Iris pigment epithelial cell (primary cell): ENCODE results near the gene KDM4D.
"Not testable (repeated sequence)": the region's sequence is repeated elsewhere in the genome, so short reads cannot be mapped to it uniquely, and the experiment has no call there.

Experiments
- DNase-seq: peaks from one replicate; pipeline ENCODE4 v3.0.0-alpha.2; 2011; ENCODE audit warnings: low read depth

KDM4D gene

DNA sequence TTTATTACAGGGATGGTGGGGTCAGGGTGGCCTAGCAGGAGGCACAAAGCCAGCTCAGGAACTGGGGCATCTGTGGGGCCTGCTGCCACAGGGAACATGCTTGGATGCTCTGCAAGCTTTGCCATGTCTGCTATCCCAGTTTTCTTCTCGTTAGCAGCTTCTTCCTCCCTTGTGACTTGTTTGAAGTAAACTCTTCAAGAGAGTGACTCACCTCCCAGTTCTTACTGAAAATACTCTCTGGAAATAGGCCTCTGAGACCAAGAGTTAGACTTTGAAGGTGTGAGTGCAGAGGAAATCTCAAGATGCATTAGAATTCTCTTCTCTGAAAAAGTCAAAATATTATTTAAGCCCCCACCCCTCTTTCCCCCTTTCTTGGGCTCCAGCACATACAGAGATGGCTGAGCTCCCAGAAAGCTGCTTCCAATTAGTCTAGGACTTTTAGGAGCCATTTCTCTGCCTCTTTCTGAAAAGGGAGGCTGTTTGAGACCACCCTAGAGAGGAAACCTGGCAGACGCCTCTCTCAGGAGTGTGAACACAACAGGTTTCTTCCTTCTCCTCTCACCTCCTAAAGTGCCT, 15.3 kb upstream of the KDM4D start:
- DNase-seq, result peak; percentile 68

DNA sequence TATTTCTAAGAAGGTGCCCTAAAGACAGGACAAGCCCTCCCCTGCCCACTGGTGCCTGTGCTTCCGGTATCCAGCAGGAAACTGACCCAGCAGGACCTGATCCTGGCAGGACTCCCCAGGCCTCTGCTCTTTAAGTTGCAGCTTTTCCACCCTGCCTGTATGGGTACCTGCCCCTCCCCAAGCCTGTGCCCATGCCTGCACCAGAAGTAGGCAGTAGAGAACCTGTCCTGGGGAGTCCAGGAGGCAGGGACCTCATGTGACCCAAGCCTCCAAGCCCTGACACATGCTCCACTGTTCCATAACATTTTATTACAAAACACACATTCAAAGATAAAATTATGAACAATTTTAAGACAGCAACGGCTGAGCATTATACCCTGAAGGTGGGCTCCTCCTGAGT, 14.3 kb upstream of the KDM4D start:
- no peak for DNase-seq

GRCh38 chr11:94960488-94960887, 13.0 kb upstream of the KDM4D start:
- no peak for DNase-seq

DNA sequence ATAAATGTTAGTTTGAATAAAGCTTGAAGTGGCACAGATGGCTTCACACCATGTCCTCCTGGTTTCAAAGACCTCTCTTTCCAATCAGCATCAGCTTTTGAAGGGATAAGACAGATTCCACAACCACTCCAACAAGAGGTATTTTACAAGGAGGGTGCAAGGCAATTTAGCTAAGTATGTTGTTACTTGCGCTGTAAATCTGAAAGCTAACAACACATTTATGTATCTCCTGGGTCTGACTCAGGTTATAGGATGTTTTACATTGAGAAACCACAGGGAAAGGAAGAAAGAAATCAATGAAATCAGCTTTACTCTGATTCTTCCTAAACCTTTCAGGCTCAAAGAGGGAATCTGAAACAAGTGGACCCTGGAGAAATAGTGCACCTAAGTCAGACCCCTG, 12.3 kb upstream of the KDM4D start:
- no peak for DNase-seq

DNA sequence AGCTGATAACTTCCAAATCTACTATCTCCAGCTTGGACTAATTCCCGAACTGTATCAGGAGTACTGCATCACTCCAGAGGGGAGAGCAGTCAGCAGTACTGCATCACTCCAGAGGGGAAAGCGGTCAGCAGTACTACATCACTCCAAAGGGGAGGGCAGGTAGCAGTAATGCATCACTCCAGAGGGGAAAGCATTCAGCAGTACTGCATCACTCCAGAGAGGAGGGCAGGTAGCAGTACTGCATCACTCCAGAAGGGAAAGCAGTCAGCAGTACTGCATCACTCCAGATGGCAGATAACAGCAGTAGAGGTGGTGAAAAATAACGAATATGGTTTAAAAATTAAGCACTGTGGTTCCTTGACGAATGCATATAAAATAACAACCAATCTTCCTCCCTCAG, 8.6 kb upstream of the KDM4D start:
- DNase-seq, result no peak

DNA sequence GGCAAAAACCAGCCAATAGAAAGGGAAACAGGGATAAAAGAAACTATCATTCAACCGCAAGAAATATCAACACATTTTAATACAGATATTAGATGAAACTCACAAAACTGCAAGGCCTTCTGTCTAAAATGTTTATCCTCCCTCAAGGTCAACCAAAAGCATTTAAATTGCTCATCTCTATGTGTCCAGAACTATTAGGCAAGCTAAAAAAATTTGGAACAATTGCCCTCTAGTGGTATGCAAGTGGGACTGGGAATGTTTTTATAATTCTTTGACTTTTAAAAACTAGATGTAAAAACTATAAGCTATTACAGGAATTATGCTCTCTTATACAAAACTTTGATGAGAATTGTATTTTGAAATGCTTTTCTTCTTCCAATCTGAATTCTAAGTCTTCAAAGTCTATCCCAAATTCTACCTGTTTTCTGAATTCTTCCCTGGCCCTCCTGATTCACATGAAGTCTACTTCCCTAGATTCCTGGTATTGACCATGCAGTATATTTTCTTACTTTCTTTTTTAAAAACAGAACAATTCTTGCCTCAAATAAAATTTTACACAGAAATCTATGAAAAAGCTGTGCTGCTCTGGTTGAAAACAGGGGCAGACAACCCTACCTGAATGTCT, 5.1 kb upstream of the KDM4D start:
- peak; percentile 75 for DNase-seq

DNA sequence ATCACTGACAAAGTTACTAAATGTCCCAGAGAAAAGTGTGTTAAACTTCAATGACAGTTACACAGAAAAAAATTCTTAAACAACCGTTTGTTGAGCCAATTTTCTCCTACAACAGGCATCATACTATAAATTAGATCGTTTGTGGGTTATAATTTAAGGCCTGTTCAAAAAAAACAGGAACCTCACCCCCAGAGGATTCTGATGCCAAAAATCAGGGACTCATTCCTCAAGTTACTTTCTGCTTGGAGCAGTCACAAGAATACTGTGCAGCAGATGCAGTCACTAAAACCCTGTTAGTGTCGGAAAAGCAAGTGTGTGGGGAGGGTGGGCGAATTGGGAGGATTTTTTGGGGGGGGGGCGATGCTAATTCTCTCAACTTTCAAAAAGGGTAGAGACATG, 810 bp upstream of the KDM4D start:
- no peak for DNase-seq

GRCh38 chr11:94974178-94974577, 669 bp downstream of the KDM4D start:
- DNase-seq, result no peak

- no peak for DNase-seq
Measured at GRCh38 chr11:94975599-94975998, 2.1 kb downstream of the KDM4D start.

DNA sequence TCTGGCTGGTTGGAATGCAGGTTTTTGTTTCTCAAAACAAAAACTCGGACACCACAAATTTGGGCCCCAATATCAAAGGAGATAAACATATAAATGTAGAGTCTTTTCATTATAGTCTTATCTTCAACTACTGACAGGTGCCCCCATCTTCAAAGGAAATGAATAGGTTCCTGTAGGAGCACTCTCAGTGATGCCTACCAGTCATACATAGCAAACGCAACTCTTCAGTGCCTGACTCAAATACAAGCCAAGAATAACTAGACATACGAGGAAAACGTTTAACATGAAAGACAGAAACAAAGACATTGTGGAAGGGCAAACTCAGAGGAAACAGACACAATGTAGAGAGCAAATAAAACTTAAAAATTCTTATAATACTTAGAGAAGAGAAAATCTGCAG, 13.9 kb downstream of the KDM4D start:
- no peak for DNase-seq

DNA sequence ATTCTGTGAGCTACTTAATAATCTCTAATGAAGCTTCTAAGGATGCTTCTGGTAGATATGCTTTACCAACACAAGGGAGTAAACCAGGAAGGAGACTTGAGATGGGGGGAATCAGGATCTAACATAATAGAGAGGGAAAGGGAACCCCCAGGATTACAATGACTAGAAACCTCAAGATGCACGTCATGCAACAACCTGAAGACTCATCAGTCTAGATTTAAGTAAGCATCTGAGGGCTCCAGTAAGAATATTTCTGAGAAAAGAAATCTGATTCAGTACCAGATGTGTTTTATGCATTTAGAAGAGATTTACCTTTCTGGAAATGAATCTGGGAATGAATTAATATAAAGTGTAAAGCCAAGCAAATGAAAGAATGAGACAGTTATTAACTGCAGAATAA, 15.2 kb downstream of the KDM4D start:
- DNase-seq, result no peak

DNA sequence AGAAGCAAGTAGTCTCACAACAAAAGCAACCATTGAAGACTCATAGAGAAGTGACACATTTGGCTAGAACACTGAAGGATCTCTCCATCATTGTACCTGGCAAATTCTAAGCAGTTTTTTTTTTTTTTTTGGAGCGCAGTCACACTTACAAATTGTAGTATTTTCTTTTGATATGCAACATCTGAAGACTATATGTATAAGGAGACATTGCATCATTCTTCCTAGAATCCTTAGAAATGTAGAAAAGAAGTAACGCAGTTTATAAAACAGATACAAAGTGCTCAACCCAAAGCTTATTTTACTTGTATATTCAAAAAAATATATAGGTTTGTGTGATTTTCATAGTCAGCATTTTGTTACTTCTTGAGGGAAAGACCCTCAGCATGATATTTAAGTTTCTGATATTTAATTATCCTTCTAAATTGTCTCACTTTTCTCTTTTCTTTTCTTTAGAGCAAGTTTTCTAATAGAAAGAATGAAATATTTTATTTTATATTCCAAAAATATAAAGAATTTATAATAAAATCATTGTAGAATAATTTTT, 20.0 kb downstream of the KDM4D start:
- DNase-seq, result no peak

- no peak for DNase-seq
Measured at GRCh38 chr11:94997437-94997836, 23.9 kb downstream of the KDM4D start.

DNA sequence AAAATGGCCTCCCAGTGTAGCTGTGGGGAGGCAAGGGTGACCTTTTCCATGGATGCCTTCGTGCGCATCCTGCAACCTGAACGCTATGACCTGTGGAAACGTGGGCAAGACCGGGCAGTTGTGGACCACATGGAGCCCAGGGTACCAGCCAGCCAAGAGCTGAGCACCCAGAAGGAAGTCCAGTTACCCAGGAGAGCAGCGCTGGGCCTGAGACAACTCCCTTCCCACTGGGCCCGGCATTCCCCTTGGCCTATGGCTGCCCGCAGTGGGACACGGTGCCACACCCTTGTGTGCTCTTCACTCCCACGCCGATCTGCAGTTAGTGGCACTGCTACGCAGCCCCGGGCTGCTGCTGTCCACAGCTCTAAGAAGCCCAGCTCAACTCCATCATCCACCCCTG, 24.8 kb downstream of the KDM4D start:
- no peak for DNase-seq

- DNase-seq, result no peak
Measured at GRCh38 chr11:95003716-95004115, 30.2 kb downstream of the KDM4D start.

- DNase-seq, result no peak
Measured at GRCh38 chr11:95005642-95006041, 32.1 kb downstream of the KDM4D start.

DNA sequence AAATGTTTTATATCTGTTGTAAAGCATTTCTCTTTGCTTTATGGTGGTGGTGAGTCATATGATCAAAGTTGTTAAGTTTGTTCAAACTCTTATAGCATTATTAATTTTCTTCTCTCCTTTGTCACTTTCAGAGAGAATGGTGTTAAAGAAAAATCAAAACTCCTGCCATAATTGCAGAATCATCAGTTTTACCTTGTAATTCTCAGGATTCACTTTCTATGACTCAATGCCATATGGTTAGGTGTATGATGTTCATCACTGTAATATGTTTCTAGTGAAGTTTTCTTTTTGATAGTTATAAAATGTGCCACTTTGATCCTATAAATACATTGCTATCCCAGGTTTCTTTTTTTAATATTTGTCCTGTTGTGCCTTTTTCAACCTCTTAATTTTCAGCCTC, 37.9 kb downstream of the KDM4D start:
- DNase-seq, result no peak

- DNase-seq, result no peak
Measured at GRCh38 chr11:95014184-95014821, 40.8 kb downstream of the KDM4D start.

- no peak for DNase-seq
Measured at GRCh38 chr11:95016139-95016538, 42.6 kb downstream of the KDM4D start.

GRCh38 chr11:95021468-95021867, 48.0 kb downstream of the KDM4D start:
- not testable (repeated sequence) for DNase-seq

- DNase-seq, result no peak
Measured at GRCh38 chr11:95024958-95025357, 51.4 kb downstream of the KDM4D start, which contains the start of gene KDM4E. Gene KDM4E (plus strand): TSS chr11:95025258. CDS start chr11:95025558, 300 bp downstream.

- not testable (repeated sequence) for DNase-seq
Measured at GRCh38 chr11:95025594-95025993, 52.1 kb downstream of the KDM4D start.

DNA sequence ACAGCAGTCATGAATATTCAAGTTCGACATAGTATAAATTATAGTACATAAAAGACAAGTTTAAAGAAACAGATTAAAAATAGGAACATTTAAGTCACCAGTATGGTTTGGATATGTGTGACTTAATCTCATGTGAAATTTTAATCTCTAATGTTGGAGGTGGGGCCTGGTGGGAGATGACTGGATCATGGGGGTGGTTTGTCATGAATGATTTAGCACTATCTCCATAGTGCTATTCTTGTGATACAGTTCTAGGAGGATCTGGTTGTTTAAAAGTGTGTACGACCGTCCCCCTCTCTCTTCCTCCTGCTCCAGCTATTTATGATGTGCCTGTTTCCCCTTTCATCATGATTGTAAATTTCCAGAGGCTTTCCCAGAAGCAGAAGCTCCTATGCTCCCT, 54.8 kb downstream of the KDM4D start:
- DNase-seq, result no peak
